SK-N-SH treated with all-trans-retinoic acid at 6 μM for 48 hours (cell line): ENCODE results near the gene PPP4R3A.

Source experiments
- ARNTL ChIP-seq: fragments of 450-650 bp; formaldehyde crosslinking; IDR thresholded peaks from 2 replicates; pipeline ENCODE4 v1.5.0; 2020; ENCODE audit warnings: low read depth, mild to moderate bottlenecking, moderate library complexity, borderline replicate concordance
- BACH2 ChIP-seq: fragments of 250-450 bp; sonication (Bioruptor Pico); IDR thresholded peaks from 2 replicates; pipeline ENCODE4 v1.9.0; 2021; ENCODE audit warnings: mild to moderate bottlenecking, borderline replicate concordance
- TOX ChIP-seq: fragments of 250-450 bp; sonication (Bioruptor Pico); IDR thresholded peaks from 2 replicates; pipeline ENCODE4 v1.8.0; 2021; ENCODE audit warnings: mild to moderate bottlenecking, moderate library complexity, borderline replicate concordance
- ZFP3 ChIP-seq: fragments of 250-450 bp; sonication (Bioruptor Pico); IDR thresholded peaks from 2 replicates; pipeline ENCODE4 v1.5.0; 2020; ENCODE audit warnings: mild to moderate bottlenecking, moderate library complexity
- ZFP30 ChIP-seq: fragments of 450-650 bp; formaldehyde crosslinking; IDR thresholded peaks from 2 replicates; pipeline ENCODE4 v1.5.0; 2022; ENCODE audit warnings: mild to moderate bottlenecking, moderate library complexity
- ZNF565 ChIP-seq: fragments of 450-650 bp; formaldehyde crosslinking; conservative IDR thresholded peaks from 2 replicates; pipeline ENCODE4 v1.5.0; 2020; ENCODE audit warnings: low read depth, mild to moderate bottlenecking, moderate library complexity
- ZNF8 ChIP-seq: fragments of 450-650 bp; formaldehyde crosslinking; IDR thresholded peaks from 2 replicates; pipeline ENCODE4 v1.5.0; 2020; ENCODE audit warnings: mild to moderate bottlenecking, moderate library complexity

- TF ChIP-seq TOX (CRISPR knock-in tag) (no peak), ARNTL (no peak), ZNF8 (CRISPR knock-in tag) (no peak), BACH2 (CRISPR knock-in tag) (no peak), ZNF565 (CRISPR knock-in tag) (no peak), ZFP30 (CRISPR knock-in tag) (no peak), ZFP3 (CRISPR knock-in tag) (no peak)
These were observed 9.3 kb upstream of the PPP4R3A start for GRCh38 chr14:91519239-91520036.
